Measurements from ENCODE around the gene HS1BP3. TPM values are rescaled to one million over a fixed set of nuclear protein-coding genes. Genes with fewer than 3 reads are reported as not detected.

The HS1BP3 gene
- total and polyA plus RNA-seq, 8 donors = 12.5 to 39.7 (median 13.4) TPM

DNA sequence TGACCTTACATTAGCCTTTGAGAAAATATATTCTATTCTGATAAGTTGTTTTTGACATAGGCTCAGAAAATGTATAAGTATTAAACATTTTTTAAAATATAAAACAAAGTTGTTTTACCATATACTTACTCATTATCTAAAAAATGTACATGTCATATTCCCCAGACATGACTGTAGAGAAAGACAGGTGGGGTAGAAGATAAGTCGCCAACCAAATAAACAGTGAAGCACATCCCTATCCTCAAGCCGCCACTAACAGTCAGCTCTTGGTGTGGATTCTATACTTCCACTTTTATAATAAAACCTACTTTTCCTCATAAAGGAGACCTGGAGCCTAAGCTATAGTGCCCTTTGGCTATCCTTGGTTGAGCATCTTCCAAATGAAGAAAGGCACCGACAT is 42.4 kb upstream of the HS1BP3 start:
- no peak for DNase-seq
- intact Hi-C loops (cut with DNase I) = no loop called here
- no peaks in the 10 kb centered on the region for H3K9me3 ChIP-seq

DNA sequence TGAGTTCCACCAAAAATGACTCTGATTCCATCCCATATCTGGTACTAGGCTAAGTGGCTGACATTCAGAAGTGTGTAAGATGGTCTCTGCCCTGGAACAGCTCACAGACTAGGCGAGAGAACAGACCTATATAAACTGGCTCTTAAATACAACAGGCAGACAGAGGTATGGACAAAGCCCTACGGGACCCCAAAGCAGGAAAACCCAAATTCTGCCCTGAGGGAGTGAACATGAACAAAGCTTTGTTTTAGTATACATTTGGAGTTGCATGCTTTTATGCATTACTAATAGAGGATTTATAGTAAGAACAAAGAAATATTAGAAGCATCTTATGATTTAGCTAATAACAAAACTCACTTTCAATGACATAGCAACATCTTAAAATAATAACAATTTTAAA is 41.2 kb upstream of the HS1BP3 start:
- Histone ChIP-seq H3K4me3 (no peak overlapping the region), H3K4me1 (no peaks in the 10 kb centered on the region), H3K36me3 (peaks cover 0 to 9% of the 10 kb centered on the region in 2 donors), H3K27ac (no peak overlapping the region), H3K27me3 (no peaks in the 10 kb centered on the region), H3K9me3 (no peaks in the 10 kb centered on the region)
- intact Hi-C loops (cut with DNase I) = no loop called here
- TF ChIP-seq, protein P1, sequence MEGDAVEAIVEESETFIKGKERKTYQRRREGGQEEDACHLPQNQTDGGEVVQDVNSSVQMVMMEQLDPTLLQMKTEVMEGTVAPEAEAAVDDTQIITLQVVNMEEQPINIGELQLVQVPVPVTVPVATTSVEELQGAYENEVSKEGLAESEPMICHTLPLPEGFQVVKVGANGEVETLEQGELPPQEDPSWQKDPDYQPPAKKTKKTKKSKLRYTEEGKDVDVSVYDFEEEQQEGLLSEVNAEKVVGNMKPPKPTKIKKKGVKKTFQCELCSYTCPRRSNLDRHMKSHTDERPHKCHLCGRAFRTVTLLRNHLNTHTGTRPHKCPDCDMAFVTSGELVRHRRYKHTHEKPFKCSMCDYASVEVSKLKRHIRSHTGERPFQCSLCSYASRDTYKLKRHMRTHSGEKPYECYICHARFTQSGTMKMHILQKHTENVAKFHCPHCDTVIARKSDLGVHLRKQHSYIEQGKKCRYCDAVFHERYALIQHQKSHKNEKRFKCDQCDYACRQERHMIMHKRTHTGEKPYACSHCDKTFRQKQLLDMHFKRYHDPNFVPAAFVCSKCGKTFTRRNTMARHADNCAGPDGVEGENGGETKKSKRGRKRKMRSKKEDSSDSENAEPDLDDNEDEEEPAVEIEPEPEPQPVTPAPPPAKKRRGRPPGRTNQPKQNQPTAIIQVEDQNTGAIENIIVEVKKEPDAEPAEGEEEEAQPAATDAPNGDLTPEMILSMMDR (IDR thresholded peaks at IDR 0.05) = no peak
- no peak for DNase-seq
- no peak for ATAC-seq

More for the DNA sequence above, 42.4 kb upstream of the HS1BP3 start:
- Histone ChIP-seq H3K27ac (no peak overlapping the region), H3K4me1 (no peaks in the 10 kb centered on the region), H3K27me3 (no peaks in the 10 kb centered on the region), H3K4me3 (no peak overlapping the region), H3K36me3 (peaks cover 0 to 9% of the 10 kb centered on the region in 2 donors)
- no peak for ATAC-seq
- TF ChIP-seq, protein P1 (IDR thresholded peaks at IDR 0.05) = no peak

DNA sequence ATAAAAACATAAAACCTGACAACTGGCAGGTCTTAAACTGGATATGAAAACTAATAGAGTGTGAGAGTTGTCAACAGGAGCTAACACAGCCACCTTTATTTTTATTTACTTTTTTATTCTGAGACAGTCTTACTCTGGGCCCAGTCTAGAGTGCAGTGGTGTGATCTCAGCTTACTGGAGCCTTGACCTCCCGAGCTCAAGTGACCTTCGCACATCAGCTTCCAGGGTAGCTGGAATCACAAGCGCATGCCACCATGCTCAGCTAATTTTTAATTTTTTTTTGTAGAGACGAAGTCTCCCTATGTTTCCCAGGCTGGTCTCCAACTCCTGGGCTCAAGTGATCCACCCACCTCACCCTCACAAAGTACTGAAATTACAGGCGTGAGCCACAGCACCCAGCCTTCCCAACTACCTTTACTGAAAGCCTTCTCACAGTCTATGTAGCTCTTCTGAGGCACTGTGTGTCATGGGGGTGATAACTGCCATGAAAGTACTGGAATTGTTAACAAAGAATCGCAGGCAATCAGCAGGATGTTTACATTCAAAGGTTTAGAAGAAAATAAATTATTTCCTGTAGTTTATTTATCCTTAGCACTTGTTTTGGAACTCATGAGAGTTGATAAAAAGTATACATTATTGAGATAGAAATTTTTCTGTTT is 40.3 kb upstream of the HS1BP3 start:
- no peaks in the 10 kb centered on the region for H3K9me3 ChIP-seq
- intact Hi-C loops (cut with DNase I) = no loop called here
- no peak for DNase-seq
- H3K4me3 ChIP-seq = no peak overlapping the region
- TF ChIP-seq, protein P1 (IDR thresholded peaks at IDR 0.05) = no peak
- H3K36me3 ChIP-seq = peaks cover 0 to 15% of the 10 kb centered on the region in 2 donors
- ATAC-seq = no peak
- no peaks in the 10 kb centered on the region for H3K4me1 ChIP-seq
- no peaks in the 10 kb centered on the region for H3K27me3 ChIP-seq
- H3K27ac ChIP-seq = no peak overlapping the region

DNA sequence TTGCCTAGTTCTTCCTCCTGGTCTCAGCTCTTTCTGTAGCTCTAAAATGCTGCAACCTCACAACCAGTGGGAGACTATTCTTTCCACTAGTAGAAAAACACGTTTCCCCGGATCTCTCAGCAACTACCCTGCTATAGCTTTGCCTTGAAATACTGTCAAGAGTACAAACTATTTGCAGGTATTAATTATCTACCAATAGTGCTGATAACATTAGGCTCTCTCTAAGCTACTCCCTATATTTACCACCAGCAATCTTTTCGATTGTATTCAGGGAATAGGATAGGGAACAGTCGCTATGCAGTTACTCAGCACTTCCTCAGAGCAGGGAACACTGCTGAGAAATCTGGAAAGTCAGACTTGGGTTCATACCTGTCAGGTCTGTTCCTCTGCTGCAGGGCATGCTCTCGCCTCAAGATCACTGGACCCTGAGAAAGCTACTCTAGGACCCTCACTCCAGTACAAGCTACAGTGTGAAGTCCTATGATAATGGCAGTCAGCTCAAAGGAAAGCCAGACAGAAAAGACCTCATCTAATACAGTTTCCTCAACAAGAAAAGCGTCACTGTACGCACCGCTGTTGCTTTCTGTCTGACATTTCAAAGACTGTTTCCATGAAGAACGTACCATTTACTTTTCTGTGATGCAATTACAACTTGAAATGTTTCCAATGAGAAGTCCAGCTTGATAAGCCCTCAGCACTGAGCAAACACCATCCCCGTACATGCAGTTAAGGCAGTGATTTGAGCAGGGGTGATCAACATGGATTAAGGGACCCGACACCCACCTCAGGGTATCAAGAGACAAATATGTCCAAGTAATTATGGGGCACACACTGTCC is 38.7 kb upstream of the HS1BP3 start:
- TF ChIP-seq, protein P1 (IDR thresholded peaks at IDR 0.05) = no peak
- H3K27ac ChIP-seq = no peak overlapping the region
- DNase-seq (no peak), ATAC-seq (peak; percentile 87)
- H3K4me3 ChIP-seq = no peak overlapping the region
- no peaks in the 10 kb centered on the region for H3K4me1 ChIP-seq
- intact Hi-C loops (cut with DNase I) = no loop called here
- H3K36me3 ChIP-seq = peaks cover 0 to 27% of the 10 kb centered on the region in 2 donors
- no peaks in the 10 kb centered on the region for H3K9me3 ChIP-seq
- no peaks in the 10 kb centered on the region for H3K27me3 ChIP-seq

DNA sequence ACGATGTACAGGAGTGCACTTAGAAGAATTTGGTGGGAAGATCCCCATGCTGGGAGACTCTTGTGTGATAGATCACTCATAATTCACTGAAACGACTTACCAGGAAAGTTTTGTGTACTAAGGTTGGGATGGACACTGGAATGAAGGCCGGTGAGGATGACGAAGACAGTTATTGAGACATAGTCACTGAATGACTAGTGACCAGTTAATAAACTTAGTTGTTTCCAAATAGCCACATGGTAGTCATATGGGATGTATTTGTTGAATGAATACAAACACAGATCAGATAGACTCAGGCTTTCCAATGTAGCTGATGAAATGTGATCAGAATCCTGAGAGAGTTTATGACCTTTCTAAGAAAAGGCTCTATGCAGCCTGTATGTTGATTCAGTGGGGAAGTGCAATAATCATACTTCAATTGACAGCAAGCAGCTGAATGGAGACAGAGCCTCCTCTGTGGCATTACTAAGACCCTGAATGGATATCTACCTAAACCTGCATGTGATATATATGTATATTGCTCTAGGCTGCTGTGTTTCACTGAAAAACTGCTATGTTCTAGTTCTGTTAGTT is 36.4 kb upstream of the HS1BP3 start:
- Histone ChIP-seq H3K4me1 (no peaks in the 10 kb centered on the region), H3K36me3 (peaks cover 0 to 27% of the 10 kb centered on the region in 2 donors), H3K27ac (no peak overlapping the region), H3K9me3 (no peaks in the 10 kb centered on the region), H3K4me3 (no peak overlapping the region), H3K27me3 (no peaks in the 10 kb centered on the region)
- intact Hi-C loops (cut with DNase I) = no loop called here
- no peak for ATAC-seq
- TF ChIP-seq, protein P1 (IDR thresholded peaks at IDR 0.05) = no peak
- DNase-seq = no peak

All from left lung (tissue), 10 donors.